ENCODE data around the gene ATRIP. TPM values are rescaled to one million over a fixed set of nuclear protein-coding genes. Genes with fewer than 3 reads are reported as not detected.

The ATRIP gene
- total RNA-seq, 1 donor from 2014 or later = 15.8 TPM

DNA sequence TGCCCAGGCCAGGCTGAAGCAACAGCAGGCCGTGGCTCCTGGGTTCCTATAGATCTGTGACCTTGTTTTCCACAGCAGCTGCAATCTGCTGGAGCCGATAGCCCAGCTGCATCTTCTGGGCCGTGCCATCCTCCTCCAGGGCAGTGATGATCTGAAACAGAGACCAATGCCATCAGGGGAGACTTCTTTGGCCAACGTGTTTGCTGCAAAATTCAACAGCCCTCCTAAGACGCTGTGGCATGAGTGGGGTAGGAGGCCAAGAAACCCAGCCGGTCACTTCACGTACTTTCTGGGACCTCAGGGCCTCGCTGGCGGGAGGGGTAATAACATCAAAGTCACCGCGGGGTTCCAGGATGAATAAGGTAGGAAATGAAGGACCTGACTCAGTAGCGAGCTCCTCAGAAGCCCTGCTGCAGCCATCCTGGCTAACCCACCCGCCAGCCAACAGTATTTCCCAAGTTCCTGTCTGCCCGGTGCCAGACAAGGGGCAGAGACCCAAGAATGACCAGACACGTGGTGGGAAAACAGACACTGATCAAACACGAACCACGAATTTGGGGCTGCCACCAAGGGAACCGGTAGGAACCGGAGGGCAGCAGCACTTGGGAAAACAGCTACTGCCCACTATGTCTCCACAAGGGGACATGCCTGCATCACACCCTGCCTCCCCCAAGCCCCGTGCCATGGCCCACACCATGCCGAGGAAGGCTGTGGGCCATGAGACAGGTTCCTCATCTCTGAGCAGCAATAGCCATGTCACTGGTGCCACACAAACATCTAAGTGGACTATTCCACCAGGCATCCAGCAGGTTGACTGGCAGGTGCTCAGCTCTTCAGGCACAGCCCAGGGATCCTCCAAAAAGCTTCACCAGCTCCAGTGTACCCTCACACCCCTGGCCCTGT lies 41.8 kb upstream of the ATRIP start:
- H3K4me1 Mint-ChIP-seq (ENCODE audit: low read depth, unreplicated experiment) = no peaks in the 10 kb centered on the region

DNA sequence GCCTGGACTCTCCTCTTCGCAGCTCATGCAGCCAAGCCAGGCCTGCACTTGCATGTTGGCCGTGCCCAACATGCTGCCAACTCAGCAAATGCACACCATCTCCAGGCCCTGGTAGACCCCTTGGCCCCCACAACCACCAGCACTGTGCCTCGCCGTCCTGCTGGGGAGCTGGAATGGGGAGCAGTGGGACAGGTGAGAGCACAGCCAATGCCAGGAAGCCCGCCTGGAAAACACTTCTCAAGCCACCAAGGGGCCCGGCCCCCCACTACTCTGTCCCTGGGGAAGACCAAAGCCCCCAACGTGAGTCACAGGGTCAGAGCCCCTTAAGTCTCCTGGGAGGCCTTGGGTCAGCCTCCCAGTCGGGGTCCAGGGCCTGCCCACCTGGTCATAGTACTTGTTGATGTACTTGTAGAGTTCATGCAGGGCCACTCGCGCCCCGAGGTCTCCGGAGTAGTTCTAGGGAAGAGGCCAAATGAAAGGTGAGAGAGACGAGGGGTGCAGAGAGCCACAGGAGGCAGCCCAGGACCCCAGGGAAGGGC lies 41.1 kb upstream of the ATRIP start:
- Mint-ChIP-seq H3K36me3 (ENCODE audit: unreplicated experiment) (no peaks in the 10 kb centered on the region), H3K9me3 (ENCODE audit: unreplicated experiment) (peaks cover 5% of the 10 kb centered on the region), H3K4me3 (ENCODE audit: unreplicated experiment) (no peak overlapping the region), H3K27me3 (ENCODE audit: unreplicated experiment) (peaks cover 6% of the 10 kb centered on the region), H3K27ac (ENCODE audit: unreplicated experiment) (no peak overlapping the region), H3K4me1 (ENCODE audit: low read depth, unreplicated experiment) (no peaks in the 10 kb centered on the region)
- TF ChIP-seq, protein P1, sequence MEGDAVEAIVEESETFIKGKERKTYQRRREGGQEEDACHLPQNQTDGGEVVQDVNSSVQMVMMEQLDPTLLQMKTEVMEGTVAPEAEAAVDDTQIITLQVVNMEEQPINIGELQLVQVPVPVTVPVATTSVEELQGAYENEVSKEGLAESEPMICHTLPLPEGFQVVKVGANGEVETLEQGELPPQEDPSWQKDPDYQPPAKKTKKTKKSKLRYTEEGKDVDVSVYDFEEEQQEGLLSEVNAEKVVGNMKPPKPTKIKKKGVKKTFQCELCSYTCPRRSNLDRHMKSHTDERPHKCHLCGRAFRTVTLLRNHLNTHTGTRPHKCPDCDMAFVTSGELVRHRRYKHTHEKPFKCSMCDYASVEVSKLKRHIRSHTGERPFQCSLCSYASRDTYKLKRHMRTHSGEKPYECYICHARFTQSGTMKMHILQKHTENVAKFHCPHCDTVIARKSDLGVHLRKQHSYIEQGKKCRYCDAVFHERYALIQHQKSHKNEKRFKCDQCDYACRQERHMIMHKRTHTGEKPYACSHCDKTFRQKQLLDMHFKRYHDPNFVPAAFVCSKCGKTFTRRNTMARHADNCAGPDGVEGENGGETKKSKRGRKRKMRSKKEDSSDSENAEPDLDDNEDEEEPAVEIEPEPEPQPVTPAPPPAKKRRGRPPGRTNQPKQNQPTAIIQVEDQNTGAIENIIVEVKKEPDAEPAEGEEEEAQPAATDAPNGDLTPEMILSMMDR (IDR thresholded peaks at IDR 0.05; ENCODE audit: partially characterized antibody, unreplicated experiment) = no peak
- DNase-seq = no peak

More for the DNA sequence above, 41.8 kb upstream of the ATRIP start:
- no peak for DNase-seq
- H3K9me3 Mint-ChIP-seq (ENCODE audit: unreplicated experiment) = peaks cover 7% of the 10 kb centered on the region
- peaks cover 6% of the 10 kb centered on the region for H3K27me3 Mint-ChIP-seq (ENCODE audit: unreplicated experiment)
- no peaks in the 10 kb centered on the region for H3K36me3 Mint-ChIP-seq (ENCODE audit: unreplicated experiment)
- no peak overlapping the region for H3K4me3 Mint-ChIP-seq (ENCODE audit: unreplicated experiment)
- no peak overlapping the region for H3K27ac Mint-ChIP-seq (ENCODE audit: unreplicated experiment)
- TF ChIP-seq, protein P1 (IDR thresholded peaks at IDR 0.05; ENCODE audit: partially characterized antibody, unreplicated experiment) = no peak

DNA sequence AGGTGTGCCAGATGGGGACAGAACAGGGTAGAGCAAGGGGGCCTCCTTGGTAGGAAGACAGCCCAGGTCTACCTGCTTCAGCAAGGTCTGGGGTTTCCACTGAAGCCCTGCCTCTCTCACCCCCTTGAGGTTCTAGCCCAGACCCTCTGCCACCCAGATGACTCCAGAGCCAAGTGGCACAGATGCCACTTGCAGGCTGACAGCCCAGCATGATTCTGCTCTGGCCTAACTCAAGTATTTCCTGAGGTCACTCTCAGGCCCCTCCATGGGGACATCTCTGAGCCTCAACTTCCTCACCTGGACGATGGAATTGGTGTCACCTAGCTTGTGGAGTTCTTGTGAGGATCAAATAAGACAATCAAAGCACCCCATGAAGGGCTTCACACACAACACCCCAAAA lies 40.6 kb upstream of the ATRIP start:
- Mint-ChIP-seq H3K36me3 (ENCODE audit: unreplicated experiment) (no peaks in the 10 kb centered on the region), H3K4me3 (ENCODE audit: unreplicated experiment) (no peak overlapping the region), H3K27me3 (ENCODE audit: unreplicated experiment) (peaks cover 6% of the 10 kb centered on the region)

GRCh38 chr3:48406443-48407431 lies 39.8 kb upstream of the ATRIP start:
- Mint-ChIP-seq H3K9me3 (ENCODE audit: unreplicated experiment) (peaks cover 4% of the 10 kb centered on the region), H3K4me3 (ENCODE audit: unreplicated experiment) (no peak overlapping the region), H3K27me3 (ENCODE audit: unreplicated experiment) (peaks cover 6% of the 10 kb centered on the region), H3K27ac (ENCODE audit: unreplicated experiment) (no peak overlapping the region), H3K36me3 (ENCODE audit: unreplicated experiment) (no peaks in the 10 kb centered on the region), H3K4me1 (ENCODE audit: low read depth, unreplicated experiment) (no peaks in the 10 kb centered on the region)
- DNase-seq = peak; percentile 7
- TF ChIP-seq, protein P1 (IDR thresholded peaks at IDR 0.05; ENCODE audit: partially characterized antibody, unreplicated experiment) = no peak

More for the DNA sequence above, 40.6 kb upstream of the ATRIP start:
- TF ChIP-seq, protein P1 (IDR thresholded peaks at IDR 0.05; ENCODE audit: partially characterized antibody, unreplicated experiment) = no peak
- no peak overlapping the region for H3K27ac Mint-ChIP-seq (ENCODE audit: unreplicated experiment)
- peak; percentile 1 for DNase-seq
- H3K9me3 Mint-ChIP-seq (ENCODE audit: unreplicated experiment) = peaks cover 5% of the 10 kb centered on the region
- H3K4me1 Mint-ChIP-seq (ENCODE audit: low read depth, unreplicated experiment) = no peaks in the 10 kb centered on the region
